Measurements from ENCODE around the gene PODN. TPM values are rescaled to one million over a fixed set of nuclear protein-coding genes. Genes with fewer than 3 reads are reported as not detected.

The PODN gene
- total and polyA plus RNA-seq, 2 donors (not counting 3 experiments of a cell fraction or from before 2014, with no cell fraction given): 1.3 to 1.5 TPM

DNA sequence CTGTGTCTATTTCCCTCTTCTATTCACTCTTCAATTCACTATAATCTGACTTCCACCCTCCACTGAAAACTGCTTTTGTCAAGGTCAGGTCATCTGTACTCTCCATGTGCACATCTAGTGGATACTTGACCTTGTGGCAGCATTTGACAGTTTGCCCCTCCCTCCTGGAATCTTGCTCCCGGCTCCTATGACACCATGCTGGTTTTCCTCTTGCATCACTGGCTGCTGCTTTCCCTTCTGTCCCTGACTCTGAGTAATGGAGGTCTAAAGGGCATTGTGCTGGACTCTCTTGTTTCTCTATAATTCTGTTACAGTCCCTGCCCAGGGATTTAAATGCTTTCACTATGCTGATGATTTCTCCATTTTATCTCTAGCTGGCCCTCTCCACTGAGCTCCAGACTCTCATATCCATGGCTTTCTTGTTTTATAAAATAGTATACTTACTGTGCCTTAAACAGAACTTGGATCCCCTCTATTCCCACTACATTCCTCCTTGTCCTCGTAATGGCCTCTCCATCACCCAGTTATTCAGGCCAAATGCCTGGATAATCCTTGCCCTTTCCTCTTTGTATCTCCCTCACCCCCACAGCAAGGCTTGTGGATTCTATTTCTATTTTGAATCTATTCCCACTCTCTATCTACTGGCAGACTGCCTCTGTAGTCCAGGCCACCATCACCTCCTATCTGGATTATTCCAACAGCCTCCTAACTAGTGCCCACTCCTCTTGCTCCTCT lies 36.8 kb upstream of the PODN start:
- Histone ChIP-seq H3K79me2 (ENCODE audit: control insufficient read depth, insufficient read depth, low read length) (peaks cover 25% of the 10 kb centered on the region), H3K36me3 (ENCODE audit: control insufficient read depth in 2 of 2, extremely low read depth in 1 of 2, insufficient read depth in 2 of 2, low read length in 2 of 2) (peaks cover 0 to 3% of the 10 kb centered on the region in 2 experiments), H3K9me3 (replicated peaks; ENCODE audit: control insufficient read depth, insufficient read depth, low read length) (no peaks in the 10 kb centered on the region), H2AFZ (ENCODE audit: low read depth, low read length) (no peak overlapping the region), H3K9me1 (replicated peaks; ENCODE audit: control insufficient read depth, extremely low read depth, insufficient read depth, low read length) (peaks cover 2% of the 10 kb centered on the region), H3K4me3 (replicated peaks in 1 of 3; ENCODE audit: insufficient read depth in 1 of 3, low read depth in 1 of 3, low read length in 3 of 3) (no peak overlapping the region), H3K4me2 (ENCODE audit: insufficient read depth, low read length) (no peak overlapping the region), H3K4me1 (ENCODE audit: control insufficient read depth, extremely low read depth, insufficient read depth, low read length) (peaks cover 2% of the 10 kb centered on the region), H3K9ac (replicated peaks; ENCODE audit: extremely low read depth, insufficient read depth, low read length) (no peak overlapping the region), H3K27ac (ENCODE audit: insufficient read depth, low read depth, low read length) (no peak overlapping the region), H3K27me3 (ENCODE audit: control insufficient read depth in 2 of 2, insufficient read depth in 2 of 2, low read length in 2 of 2) (no peaks in the 10 kb centered on the region), H4K20me1 (replicated peaks; ENCODE audit: control insufficient read depth, extremely low read depth, insufficient read depth, low read length) (no peaks in the 10 kb centered on the region)
- ChIA-PET POLR2A (no interaction called here), CTCF (interaction anchor here (0.8 kb wide), 1 partner anchor 22 kb away, joined by 3 read pairs; no protein-coding TSS in a partner anchor)
- no peak for TF ChIP-seq POLR2AphosphoS5 (IDR thresholded peaks at IDR 0.05; ENCODE audit: insufficient read depth, low read depth, low read length)
- TF ChIP-seq, protein P1, sequence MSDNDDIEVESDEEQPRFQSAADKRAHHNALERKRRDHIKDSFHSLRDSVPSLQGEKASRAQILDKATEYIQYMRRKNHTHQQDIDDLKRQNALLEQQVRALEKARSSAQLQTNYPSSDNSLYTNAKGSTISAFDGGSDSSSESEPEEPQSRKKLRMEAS (IDR thresholded peaks at IDR 0.05; ENCODE audit: insufficient read depth, insufficient read length): no peak
- no TSS peak for BruUV-seq (replicated peaks)
- dilution Hi-C loops (cut with MboI; ENCODE audit: extremely low pct_ligation_motif_present, low sequenced_read_pairs): no loop called here
- intact Hi-C loops (cut with micrococcal nuclease): no loop called here
- DNase-seq (ENCODE audit: low read depth, low spot score) (peak; percentile 13), FAIRE-seq (no peak)

DNA sequence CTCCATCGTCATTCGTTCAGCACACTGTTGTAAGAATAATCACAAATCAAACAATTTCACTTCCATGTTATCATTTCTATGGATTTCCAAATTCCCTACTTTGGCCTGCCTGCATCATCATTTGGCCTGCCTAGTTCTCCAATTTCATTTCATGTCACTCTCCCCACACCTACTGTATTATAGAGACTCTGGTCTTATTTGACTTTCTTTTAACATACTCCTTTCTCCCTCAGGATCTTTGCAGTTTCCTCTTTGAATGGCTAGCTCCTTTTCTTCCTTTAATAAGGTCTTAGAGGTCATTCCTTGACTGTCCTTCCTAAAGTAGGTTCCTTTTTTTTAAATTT lies 36.3 kb upstream of the PODN start:
- Histone ChIP-seq H3K4me1 (ENCODE audit: control insufficient read depth, extremely low read depth, insufficient read depth, low read length) (peaks cover 2% of the 10 kb centered on the region), H3K9me3 (replicated peaks; ENCODE audit: control insufficient read depth, insufficient read depth, low read length) (no peaks in the 10 kb centered on the region), H3K9me1 (replicated peaks; ENCODE audit: control insufficient read depth, extremely low read depth, insufficient read depth, low read length) (peaks cover 2% of the 10 kb centered on the region), H3K4me2 (ENCODE audit: insufficient read depth, low read length) (no peak overlapping the region), H2AFZ (ENCODE audit: low read depth, low read length) (no peak overlapping the region), H4K20me1 (replicated peaks; ENCODE audit: control insufficient read depth, extremely low read depth, insufficient read depth, low read length) (no peaks in the 10 kb centered on the region), H3K36me3 (ENCODE audit: control insufficient read depth in 2 of 2, extremely low read depth in 1 of 2, insufficient read depth in 2 of 2, low read length in 2 of 2) (peaks cover 0 to 3% of the 10 kb centered on the region in 2 experiments), H3K4me3 (replicated peaks in 1 of 3; ENCODE audit: insufficient read depth in 1 of 3, low read depth in 1 of 3, low read length in 3 of 3) (no peak overlapping the region), H3K27ac (ENCODE audit: insufficient read depth, low read depth, low read length) (no peak overlapping the region), H3K79me2 (ENCODE audit: control insufficient read depth, insufficient read depth, low read length) (peaks cover 24% of the 10 kb centered on the region), H3K27me3 (ENCODE audit: control insufficient read depth in 2 of 2, insufficient read depth in 2 of 2, low read length in 2 of 2) (no peaks in the 10 kb centered on the region), H3K9ac (replicated peaks; ENCODE audit: extremely low read depth, insufficient read depth, low read length) (no peak overlapping the region)
- no peak for FAIRE-seq
- no peak for DNase-seq (ENCODE audit: low read depth, low spot score)
- intact Hi-C loops (cut with micrococcal nuclease): no loop called here
- TF ChIP-seq GATA2 (IDR thresholded peaks at IDR 0.05; ENCODE audit: insufficient read depth, insufficient read length, low read depth, low read length) (no peak), FOS (IDR thresholded peaks at IDR 0.05; ENCODE audit: borderline replicate concordance, insufficient read depth, low read length) (no peak), JUN (IDR thresholded peaks at IDR 0.05; ENCODE audit: borderline replicate concordance, insufficient read depth, insufficient read length, low read depth) (no peak), EZH2 (IDR thresholded peaks at IDR 0.05; ENCODE audit: borderline replicate concordance, low read depth, low read length, severe bottlenecking) (no peak), POLR2AphosphoS5 (IDR thresholded peaks at IDR 0.05; ENCODE audit: insufficient read depth, low read depth, low read length) (no peak), MYC (IDR thresholded peaks at IDR 0.05; ENCODE audit: low read depth, low read length) (no peak), POLR2A (IDR thresholded peaks at IDR 0.05; ENCODE audit: low read depth, low read length) (no peak)
- TF ChIP-seq, protein P2, sequence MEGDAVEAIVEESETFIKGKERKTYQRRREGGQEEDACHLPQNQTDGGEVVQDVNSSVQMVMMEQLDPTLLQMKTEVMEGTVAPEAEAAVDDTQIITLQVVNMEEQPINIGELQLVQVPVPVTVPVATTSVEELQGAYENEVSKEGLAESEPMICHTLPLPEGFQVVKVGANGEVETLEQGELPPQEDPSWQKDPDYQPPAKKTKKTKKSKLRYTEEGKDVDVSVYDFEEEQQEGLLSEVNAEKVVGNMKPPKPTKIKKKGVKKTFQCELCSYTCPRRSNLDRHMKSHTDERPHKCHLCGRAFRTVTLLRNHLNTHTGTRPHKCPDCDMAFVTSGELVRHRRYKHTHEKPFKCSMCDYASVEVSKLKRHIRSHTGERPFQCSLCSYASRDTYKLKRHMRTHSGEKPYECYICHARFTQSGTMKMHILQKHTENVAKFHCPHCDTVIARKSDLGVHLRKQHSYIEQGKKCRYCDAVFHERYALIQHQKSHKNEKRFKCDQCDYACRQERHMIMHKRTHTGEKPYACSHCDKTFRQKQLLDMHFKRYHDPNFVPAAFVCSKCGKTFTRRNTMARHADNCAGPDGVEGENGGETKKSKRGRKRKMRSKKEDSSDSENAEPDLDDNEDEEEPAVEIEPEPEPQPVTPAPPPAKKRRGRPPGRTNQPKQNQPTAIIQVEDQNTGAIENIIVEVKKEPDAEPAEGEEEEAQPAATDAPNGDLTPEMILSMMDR (IDR thresholded peaks at IDR 0.05; ENCODE audit: extremely low read depth in 1 of 2, insufficient read depth in 1 of 2, low read depth in 1 of 2, low read length in 2 of 2): no peak
- TF ChIP-seq, protein P1 (IDR thresholded peaks at IDR 0.05; ENCODE audit: insufficient read depth, insufficient read length): no peak
- dilution Hi-C loops (cut with MboI; ENCODE audit: extremely low pct_ligation_motif_present, low sequenced_read_pairs): no loop called here
- POLR2A ChIA-PET: no interaction called here
- CTCF ChIA-PET: interaction anchor here (0.8 kb wide), 1 partner anchor 21 kb away, joined by 3 read pairs; no protein-coding TSS in a partner anchor
- BruUV-seq (replicated peaks): no TSS peak
